ENCODE results near the gene RAB6B.

RAB6B gene

DNA sequence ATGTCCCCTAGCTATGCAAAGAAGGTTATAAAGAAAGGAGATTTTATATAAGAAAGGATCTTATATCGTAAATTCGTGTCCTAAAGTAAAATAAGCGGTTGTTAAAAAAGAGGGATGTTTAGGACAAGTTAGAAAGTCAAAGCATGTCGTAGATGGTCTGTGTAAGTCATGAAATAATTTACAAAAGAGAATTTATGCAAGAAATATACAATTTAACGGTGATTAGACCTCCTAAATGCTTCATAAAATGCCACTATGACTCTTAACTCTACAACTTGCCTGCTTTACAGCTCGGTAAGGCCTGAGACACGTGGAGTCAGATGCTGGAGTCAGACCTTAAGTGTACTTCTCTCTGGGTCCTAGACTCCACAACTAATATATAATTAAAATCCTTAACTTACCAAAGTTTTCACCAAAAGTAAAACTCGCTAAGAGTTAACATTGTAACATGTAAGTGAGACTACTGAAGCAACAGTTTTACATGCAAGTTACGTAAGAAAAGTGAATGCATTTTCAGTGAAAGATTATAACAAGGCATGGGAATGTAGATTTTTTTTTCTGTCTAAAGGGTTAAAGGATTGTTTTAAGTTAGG is 103.4 kb downstream of the RAB6B start (continued):
- no peak for TF ChIP-seq ZNF133 (tag by site-specific recombination; IDR thresholded peaks at IDR 0.05)
- TF ChIP-seq, protein P1, sequence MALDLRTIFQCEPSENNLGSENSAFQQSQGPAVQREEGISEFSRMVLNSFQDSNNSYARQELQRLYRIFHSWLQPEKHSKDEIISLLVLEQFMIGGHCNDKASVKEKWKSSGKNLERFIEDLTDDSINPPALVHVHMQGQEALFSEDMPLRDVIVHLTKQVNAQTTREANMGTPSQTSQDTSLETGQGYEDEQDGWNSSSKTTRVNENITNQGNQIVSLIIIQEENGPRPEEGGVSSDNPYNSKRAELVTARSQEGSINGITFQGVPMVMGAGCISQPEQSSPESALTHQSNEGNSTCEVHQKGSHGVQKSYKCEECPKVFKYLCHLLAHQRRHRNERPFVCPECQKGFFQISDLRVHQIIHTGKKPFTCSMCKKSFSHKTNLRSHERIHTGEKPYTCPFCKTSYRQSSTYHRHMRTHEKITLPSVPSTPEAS (tag by site-specific recombination; IDR thresholded peaks at IDR 0.05): no peak
- TF ChIP-seq GLI4 (tag by site-specific recombination; IDR thresholded peaks at IDR 0.05): no peak
- peak; percentile 60; the same call in 1 of the 2 replicates for TF ChIP-seq ZNF626 (tag by site-specific recombination; IDR thresholded peaks at IDR 0.05)
- no peak for TF ChIP-seq ZNF585B (tag by site-specific recombination; IDR thresholded peaks at IDR 0.05)

DNA sequence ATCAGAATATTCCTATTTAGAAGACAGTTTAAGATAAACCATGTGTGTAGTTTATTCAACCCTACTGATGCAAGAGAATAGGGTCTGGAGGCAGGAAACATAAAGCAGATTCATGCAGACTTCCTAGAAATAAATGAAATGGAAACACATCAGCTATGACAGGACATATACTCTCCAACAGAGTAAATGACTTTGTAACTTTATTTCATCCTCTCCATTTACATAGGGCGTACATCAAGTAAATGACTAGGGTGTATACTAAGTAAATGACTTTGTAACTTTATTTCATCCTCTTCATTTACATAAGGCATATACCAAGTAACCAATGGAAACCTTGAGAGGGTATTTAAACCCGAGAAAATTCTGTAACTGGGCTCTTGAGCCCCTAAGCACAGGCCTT is 107.7 kb downstream of the RAB6B start:
- POLR2A ChIA-PET: no interaction called here

More for the DNA sequence above, 107.7 kb downstream of the RAB6B start:
- Histone ChIP-seq H3K36me3 (ENCODE audit: control insufficient read depth in 2 of 2, insufficient read depth in 1 of 2, low read length in 2 of 2) (no peaks in the 10 kb centered on the region), H3K27ac (ENCODE audit: extremely low read depth, low read depth, low read length) (no peak overlapping the region), H3K4me3 (ENCODE audit: low read depth, low read length) (no peak overlapping the region), H3K4me1 (ENCODE audit: control insufficient read depth, insufficient read depth, low read length) (no peaks in the 10 kb centered on the region), H3K9me3 (ENCODE audit: control insufficient read depth, insufficient read depth, low read depth, low read length) (no peaks in the 10 kb centered on the region)
- no peak for TF ChIP-seq ZNF366 (tag by site-specific recombination; conservative IDR thresholded peaks at IDR 0.05)
- TF ChIP-seq, protein P2, sequence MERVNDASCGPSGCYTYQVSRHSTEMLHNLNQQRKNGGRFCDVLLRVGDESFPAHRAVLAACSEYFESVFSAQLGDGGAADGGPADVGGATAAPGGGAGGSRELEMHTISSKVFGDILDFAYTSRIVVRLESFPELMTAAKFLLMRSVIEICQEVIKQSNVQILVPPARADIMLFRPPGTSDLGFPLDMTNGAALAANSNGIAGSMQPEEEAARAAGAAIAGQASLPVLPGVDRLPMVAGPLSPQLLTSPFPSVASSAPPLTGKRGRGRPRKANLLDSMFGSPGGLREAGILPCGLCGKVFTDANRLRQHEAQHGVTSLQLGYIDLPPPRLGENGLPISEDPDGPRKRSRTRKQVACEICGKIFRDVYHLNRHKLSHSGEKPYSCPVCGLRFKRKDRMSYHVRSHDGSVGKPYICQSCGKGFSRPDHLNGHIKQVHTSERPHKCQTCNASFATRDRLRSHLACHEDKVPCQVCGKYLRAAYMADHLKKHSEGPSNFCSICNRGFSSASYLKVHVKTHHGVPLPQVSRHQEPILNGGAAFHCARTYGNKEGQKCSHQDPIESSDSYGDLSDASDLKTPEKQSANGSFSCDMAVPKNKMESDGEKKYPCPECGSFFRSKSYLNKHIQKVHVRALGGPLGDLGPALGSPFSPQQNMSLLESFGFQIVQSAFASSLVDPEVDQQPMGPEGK (tag by site-specific recombination; IDR thresholded peaks at IDR 0.05): no peak
- TF ChIP-seq, protein P3, sequence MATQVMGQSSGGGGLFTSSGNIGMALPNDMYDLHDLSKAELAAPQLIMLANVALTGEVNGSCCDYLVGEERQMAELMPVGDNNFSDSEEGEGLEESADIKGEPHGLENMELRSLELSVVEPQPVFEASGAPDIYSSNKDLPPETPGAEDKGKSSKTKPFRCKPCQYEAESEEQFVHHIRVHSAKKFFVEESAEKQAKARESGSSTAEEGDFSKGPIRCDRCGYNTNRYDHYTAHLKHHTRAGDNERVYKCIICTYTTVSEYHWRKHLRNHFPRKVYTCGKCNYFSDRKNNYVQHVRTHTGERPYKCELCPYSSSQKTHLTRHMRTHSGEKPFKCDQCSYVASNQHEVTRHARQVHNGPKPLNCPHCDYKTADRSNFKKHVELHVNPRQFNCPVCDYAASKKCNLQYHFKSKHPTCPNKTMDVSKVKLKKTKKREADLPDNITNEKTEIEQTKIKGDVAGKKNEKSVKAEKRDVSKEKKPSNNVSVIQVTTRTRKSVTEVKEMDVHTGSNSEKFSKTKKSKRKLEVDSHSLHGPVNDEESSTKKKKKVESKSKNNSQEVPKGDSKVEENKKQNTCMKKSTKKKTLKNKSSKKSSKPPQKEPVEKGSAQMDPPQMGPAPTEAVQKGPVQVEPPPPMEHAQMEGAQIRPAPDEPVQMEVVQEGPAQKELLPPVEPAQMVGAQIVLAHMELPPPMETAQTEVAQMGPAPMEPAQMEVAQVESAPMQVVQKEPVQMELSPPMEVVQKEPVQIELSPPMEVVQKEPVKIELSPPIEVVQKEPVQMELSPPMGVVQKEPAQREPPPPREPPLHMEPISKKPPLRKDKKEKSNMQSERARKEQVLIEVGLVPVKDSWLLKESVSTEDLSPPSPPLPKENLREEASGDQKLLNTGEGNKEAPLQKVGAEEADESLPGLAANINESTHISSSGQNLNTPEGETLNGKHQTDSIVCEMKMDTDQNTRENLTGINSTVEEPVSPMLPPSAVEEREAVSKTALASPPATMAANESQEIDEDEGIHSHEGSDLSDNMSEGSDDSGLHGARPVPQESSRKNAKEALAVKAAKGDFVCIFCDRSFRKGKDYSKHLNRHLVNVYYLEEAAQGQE (tag by site-specific recombination; IDR thresholded peaks at IDR 0.05): no peak
- no peak for TF ChIP-seq ZNF585B (tag by site-specific recombination; IDR thresholded peaks at IDR 0.05)
- TF ChIP-seq, protein P4, sequence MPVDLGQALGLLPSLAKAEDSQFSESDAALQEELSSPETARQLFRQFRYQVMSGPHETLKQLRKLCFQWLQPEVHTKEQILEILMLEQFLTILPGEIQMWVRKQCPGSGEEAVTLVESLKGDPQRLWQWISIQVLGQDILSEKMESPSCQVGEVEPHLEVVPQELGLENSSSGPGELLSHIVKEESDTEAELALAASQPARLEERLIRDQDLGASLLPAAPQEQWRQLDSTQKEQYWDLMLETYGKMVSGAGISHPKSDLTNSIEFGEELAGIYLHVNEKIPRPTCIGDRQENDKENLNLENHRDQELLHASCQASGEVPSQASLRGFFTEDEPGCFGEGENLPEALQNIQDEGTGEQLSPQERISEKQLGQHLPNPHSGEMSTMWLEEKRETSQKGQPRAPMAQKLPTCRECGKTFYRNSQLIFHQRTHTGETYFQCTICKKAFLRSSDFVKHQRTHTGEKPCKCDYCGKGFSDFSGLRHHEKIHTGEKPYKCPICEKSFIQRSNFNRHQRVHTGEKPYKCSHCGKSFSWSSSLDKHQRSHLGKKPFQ (tag by site-specific recombination; IDR thresholded peaks at IDR 0.05): no peak
- TF ChIP-seq TCF7L2 (IDR thresholded peaks at IDR 0.05; ENCODE audit: borderline replicate concordance, low read depth, low read length): no peak
- TF ChIP-seq ZSCAN30 (tag by site-specific recombination; IDR thresholded peaks at IDR 0.05): no peak
- TF ChIP-seq ZNF10 (tag by site-specific recombination; IDR thresholded peaks at IDR 0.05): no peak
- no peak for TF ChIP-seq ZNF621 (tag by site-specific recombination; IDR thresholded peaks at IDR 0.05)
- TF ChIP-seq GLI2 (tag by site-specific recombination; IDR thresholded peaks at IDR 0.05; ENCODE audit: borderline replicate concordance, low read depth): no peak
- TF ChIP-seq ZNF600 (tag by site-specific recombination; IDR thresholded peaks at IDR 0.05): no peak
- no peak for TF ChIP-seq ZNF596 (tag by site-specific recombination; IDR thresholded peaks at IDR 0.05)
- TF ChIP-seq, protein P5, sequence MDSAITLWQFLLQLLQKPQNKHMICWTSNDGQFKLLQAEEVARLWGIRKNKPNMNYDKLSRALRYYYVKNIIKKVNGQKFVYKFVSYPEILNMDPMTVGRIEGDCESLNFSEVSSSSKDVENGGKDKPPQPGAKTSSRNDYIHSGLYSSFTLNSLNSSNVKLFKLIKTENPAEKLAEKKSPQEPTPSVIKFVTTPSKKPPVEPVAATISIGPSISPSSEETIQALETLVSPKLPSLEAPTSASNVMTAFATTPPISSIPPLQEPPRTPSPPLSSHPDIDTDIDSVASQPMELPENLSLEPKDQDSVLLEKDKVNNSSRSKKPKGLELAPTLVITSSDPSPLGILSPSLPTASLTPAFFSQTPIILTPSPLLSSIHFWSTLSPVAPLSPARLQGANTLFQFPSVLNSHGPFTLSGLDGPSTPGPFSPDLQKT (IDR thresholded peaks at IDR 0.05; ENCODE audit: borderline replicate concordance, low read depth, low read length): no peak
- no peak for TF ChIP-seq SETDB1 (IDR thresholded peaks at IDR 0.05; ENCODE audit: insufficient read length, low read length)
- TF ChIP-seq ZNF169 (tag by site-specific recombination; IDR thresholded peaks at IDR 0.05): no peak
- no peak for TF ChIP-seq ZNF184 (tag by site-specific recombination; IDR thresholded peaks at IDR 0.05)
- no peak for TF ChIP-seq ZNF658 (tag by site-specific recombination; IDR thresholded peaks at IDR 0.05)
- TF ChIP-seq GLI4 (tag by site-specific recombination; IDR thresholded peaks at IDR 0.05): no peak
- no peak for TF ChIP-seq ZNF121 (tag by site-specific recombination; IDR thresholded peaks at IDR 0.05)
- CTCF ChIA-PET: no interaction called here

Data from HEK293 (cell line).